HCT116 (cell line): ENCODE measurements around the gene GPR150. TPM values are rescaled to one million over a fixed set of nuclear protein-coding genes. Genes with fewer than 3 reads are reported as not detected.

Experiments used
- ATAC-seq: fragments of 200-7000 bp; cut with Tn5 transposase; 2 replicates; pipeline ENCODE4 v1.9.1; 2020; ENCODE audit warnings: mild to moderate bottlenecking, moderate library complexity
- BruUV-seq: library from RNA; stranded (reverse); fragments of 400-500 nt; replicated peaks from 2 replicates; lab custom pipeline; 2021; lab: Mats Ljungman, UMichigan
- CTCF ChIA-PET: fragments of 300-600 bp; sonication (Branson Sonifier 250); formaldehyde crosslinking; loops from one replicate; lab custom pipeline; 2021; ENCODE audit warnings: antibody characterized with exemption; lab: Charles Lee
- POLR2A ChIA-PET: fragments of 300-600, 350-600 bp; sonication (Branson Sonifier 250); formaldehyde crosslinking; loops from one replicate; lab custom pipeline; 2021; ENCODE audit warnings: antibody characterized with exemption; lab: Charles Lee
- RAD21 ChIA-PET, 2 experiments: fragments of 300-600 bp; sonication (Branson Sonifier 250); formaldehyde crosslinking; loops; one replicate each; lab custom pipeline; 2023; ENCODE audit warnings: low total read pairs in 2 of 2; ENCODE audit not compliant: uncharacterized antibody in 2 of 2, unreplicated experiment in 2 of 2, low non-redundant PET in 1 of 2; lab: Charles Lee
- DNase-seq: peaks from one replicate; pipeline ENCODE4 v3.0.0-alpha.2; 2010; ENCODE audit warnings: low read depth, low spot score
- H2AFZ ChIP-seq: fragments of 200-600 bp; shearing (Covaris generic), sonication (generic); 2 replicates; pipeline ENCODE4 v1.6.1; 2017; ENCODE audit warnings: low read depth, mixed run types, mixed read lengths, antibody characterized with exemption, low read length; ENCODE audit not compliant: poor library complexity, severe bottlenecking
- H3K27ac ChIP-seq: 2 replicates; pipeline ENCODE4 v1.5.1; 2012; ENCODE audit warnings: low read depth, low read length
- H3K27me3 ChIP-seq: fragments of 200-600 bp; sonication (generic); 2 replicates; pipeline ENCODE4 v1.6.1; 2016; ENCODE audit warnings: mixed run types, low read length, mixed read lengths; ENCODE audit not compliant: insufficient read depth
- H3K36me3 ChIP-seq, 2 experiments: fragments of 200-500 bp in 1 of 2; fragments of 200-600 bp in 1 of 2; sonication (Bioruptor generic) in 1 of 2; sonication (generic) in 1 of 2; 2 replicates each; pipeline versions ENCODE4 v1.5.1 to v1.6.1; 2014 to 2016; ENCODE audit warnings: low read length in 2 of 2, inconsistent platforms in 1 of 2, mixed read lengths in 1 of 2, mixed run types in 1 of 2; ENCODE audit not compliant: insufficient read depth in 2 of 2, control insufficient read depth in 1 of 2
- H3K4me1 ChIP-seq, 2 experiments: fragments of 200-600 bp in 1 of 2; sonication (generic) in 1 of 2; 2 replicates each; pipeline versions ENCODE4 v1.5.1 to v1.6.1; 2012 to 2017; ENCODE audit warnings: low read length in 2 of 2, inconsistent platforms in 1 of 2, mild to moderate bottlenecking in 1 of 2, mixed read lengths in 1 of 2, mixed run types in 1 of 2, moderate library complexity in 1 of 2; ENCODE audit not compliant: insufficient read depth in 2 of 2, control insufficient read depth in 1 of 2
- H3K4me2 ChIP-seq: fragments of 200-600 bp; sonication (generic); 2 replicates; pipeline ENCODE4 v1.6.1; 2017; ENCODE audit warnings: mixed run types, low read length, mixed read lengths
- H3K4me3 ChIP-seq, 2 experiments: fragments of 200-600 bp in 1 of 2; sonication (generic) in 1 of 2; replicated peaks in 1 of 2; 2 replicates each; pipeline ENCODE4 v1.5.1; 2011 to 2016; ENCODE audit warnings: low read length in 2 of 2, control low read depth in 1 of 2, low read depth in 1 of 2, mild to moderate bottlenecking in 1 of 2, mixed read lengths in 1 of 2, mixed run types in 1 of 2
- H3K79me2 ChIP-seq: fragments of 200-600 bp; sonication (generic); 2 replicates; pipeline ENCODE4 v1.6.1; 2017; ENCODE audit warnings: mild to moderate bottlenecking, mixed run types, low read length, moderate library complexity, mixed read lengths; ENCODE audit not compliant: insufficient read depth
- H3K9ac ChIP-seq: fragments of 200-600 bp; sonication (generic); 2 replicates; pipeline ENCODE4 v1.6.1; 2016; ENCODE audit warnings: low read length, mixed read lengths
- H3K9me2 ChIP-seq: fragments of 200-600 bp; sonication (generic), shearing (Covaris generic); 2 replicates; pipeline ENCODE4 v1.6.1; 2017; ENCODE audit warnings: mixed run types, mild to moderate bottlenecking, moderate library complexity; ENCODE audit not compliant: insufficient read depth
- H3K9me3 ChIP-seq, 2 experiments: fragments of 200-500 bp in 1 of 2; fragments of 200-600 bp in 1 of 2; sonication (Bioruptor generic) in 1 of 2; sonication (generic) in 1 of 2; 2 replicates each; pipeline ENCODE4 v1.6.1; 2014 to 2017; ENCODE audit warnings: low read length in 2 of 2, mixed read lengths in 2 of 2, inconsistent platforms in 1 of 2, low read depth in 1 of 2, mild to moderate bottlenecking in 1 of 2, mixed run types in 1 of 2, moderate library complexity in 1 of 2; ENCODE audit not compliant: control insufficient read depth in 1 of 2, insufficient read depth in 1 of 2
- H4K20me1 ChIP-seq: fragments of 200-600 bp; sonication (generic), shearing (Covaris generic); 2 replicates; pipeline ENCODE4 v1.6.1; 2017; ENCODE audit warnings: mixed run types, mild to moderate bottlenecking, moderate library complexity; ENCODE audit not compliant: insufficient read depth
- CBX3 ChIP-seq: IDR thresholded peaks from 2 replicates; pipeline ENCODE4 v1.6.1; 2012; ENCODE audit warnings: low read depth
- CEBPB ChIP-seq: IDR thresholded peaks from 2 replicates; pipeline ENCODE4 v1.6.1; 2012; ENCODE audit warnings: low read depth
- EGR1 ChIP-seq: IDR thresholded peaks from 2 replicates; pipeline ENCODE4 v1.6.1; 2012; ENCODE audit warnings: low read depth
- ELF1 ChIP-seq: IDR thresholded peaks from 2 replicates; pipeline ENCODE4 v1.6.1; 2012; ENCODE audit warnings: low read depth, borderline replicate concordance
- EZH2 ChIP-seq: fragments of 200-600 bp; sonication (generic); IDR thresholded peaks from 2 replicates; pipeline ENCODE4 v1.6.1; 2017; ENCODE audit warnings: antibody characterized with exemption, mixed run types
- EZH2phosphoT487 ChIP-seq: fragments of 200-600 bp; IDR thresholded peaks from 2 replicates; pipeline ENCODE4 v1.6.1; 2018; ENCODE audit warnings: antibody characterized with exemption, borderline replicate concordance
- FOSL1 ChIP-seq: IDR thresholded peaks from 2 replicates; pipeline ENCODE4 v1.6.1; 2012; ENCODE audit warnings: low read depth
- JUND ChIP-seq: IDR thresholded peaks from 2 replicates; pipeline ENCODE4 v1.6.1; 2012
- POLR2A ChIP-seq: IDR thresholded peaks from 2 replicates; pipeline ENCODE4 v1.7.0; 2011; ENCODE audit warnings: borderline replicate concordance; ENCODE audit not compliant: insufficient read depth, insufficient read length; ENCODE audit errors: extremely low read depth
- RAD21 ChIP-seq: IDR thresholded peaks from 2 replicates; pipeline ENCODE4 v1.6.1; 2012; ENCODE audit warnings: low read depth, mild to moderate bottlenecking
- SIN3A ChIP-seq: IDR thresholded peaks from 2 replicates; pipeline ENCODE4 v1.6.1; 2012; ENCODE audit warnings: low read depth
- SP1 ChIP-seq: IDR thresholded peaks from 2 replicates; pipeline ENCODE4 v1.6.1; 2012; ENCODE audit warnings: low read depth
- SRF ChIP-seq: IDR thresholded peaks from 2 replicates; pipeline ENCODE4 v1.6.1; 2012; ENCODE audit warnings: low read depth
- YY1 ChIP-seq: IDR thresholded peaks from 2 replicates; pipeline ENCODE4 v1.6.1; 2011; ENCODE audit warnings: low read length, low read depth, moderate library complexity, mild to moderate bottlenecking; ENCODE audit not compliant: insufficient replicate concordance; ENCODE audit errors: extremely low read depth
- ZFX ChIP-seq: fragments of 450-650 bp; IDR thresholded peaks from 2 replicates; pipeline ENCODE4 v1.6.1; 2017
- intact Hi-C: fragments of 100-400 bp; cut with micrococcal nuclease; formaldehyde crosslinking; loops from 2 replicates; pipeline ENCODE4 v1.10.0; 2022
- total RNA-seq: library from RNA; stranded (reverse); gene quantifications from one replicate; pipeline ENCODE4 v1.2.1, GENCODE V29; 2021; ENCODE audit not compliant: unreplicated experiment
- TF ChIP-seq, protein P1 (sequence below): IDR thresholded peaks from 2 replicates; pipeline ENCODE4 v1.6.1; 2011; ENCODE audit warnings: mild to moderate bottlenecking, low read length, moderate library complexity; ENCODE audit not compliant: insufficient replicate concordance; ENCODE audit errors: extremely low read depth
- TF ChIP-seq, protein P2 (sequence below): IDR thresholded peaks from 2 replicates; pipeline ENCODE4 v1.6.1; 2012
- TF ChIP-seq, protein P3 (sequence below): IDR thresholded peaks from 2 replicates; pipeline ENCODE4 v1.6.1; 2012
- TF ChIP-seq, protein P4 (sequence below), 3 experiments: fragments of 200-600 bp in 1 of 3; sonication (generic) in 1 of 3; IDR thresholded peaks in 2 of 3; conservative IDR thresholded peaks in 1 of 3; 2 replicates each; pipeline ENCODE4 v1.5.1; 2012 to 2017; ENCODE audit warnings: low read depth in 2 of 3, low read length in 2 of 3, antibody characterized with exemption in 1 of 3, borderline replicate concordance in 1 of 3, control low read depth in 1 of 3, mild to moderate bottlenecking in 1 of 3, mixed read lengths in 1 of 3, mixed run types in 1 of 3, moderate library complexity in 1 of 3; ENCODE audit not compliant: insufficient read depth in 1 of 3

Gene GPR150
- total RNA-seq, 1 experiment from 2014 or later = not detected

DNA sequence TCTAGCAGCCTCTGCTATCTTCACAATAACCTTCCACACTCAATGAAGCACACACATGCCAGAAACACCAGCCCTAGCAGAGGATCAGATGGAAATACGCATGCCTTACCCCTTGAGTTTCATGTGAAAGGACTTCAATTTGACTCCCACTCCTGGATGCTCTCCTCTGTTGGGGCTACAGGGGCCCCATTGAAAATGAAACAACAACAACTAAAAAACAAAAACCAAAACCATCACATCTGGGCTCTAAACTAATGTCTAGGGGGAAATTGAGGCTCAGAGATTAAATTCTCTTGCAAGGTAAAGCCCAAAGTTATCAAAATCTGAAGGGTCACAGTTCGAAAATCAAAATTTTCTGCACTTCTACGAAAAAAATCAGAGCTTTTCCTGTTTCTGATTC is 18.7 kb downstream of the GPR150 start:
- no peaks in the 10 kb centered on the region for H3K27me3 ChIP-seq
- TF ChIP-seq, protein P1, sequence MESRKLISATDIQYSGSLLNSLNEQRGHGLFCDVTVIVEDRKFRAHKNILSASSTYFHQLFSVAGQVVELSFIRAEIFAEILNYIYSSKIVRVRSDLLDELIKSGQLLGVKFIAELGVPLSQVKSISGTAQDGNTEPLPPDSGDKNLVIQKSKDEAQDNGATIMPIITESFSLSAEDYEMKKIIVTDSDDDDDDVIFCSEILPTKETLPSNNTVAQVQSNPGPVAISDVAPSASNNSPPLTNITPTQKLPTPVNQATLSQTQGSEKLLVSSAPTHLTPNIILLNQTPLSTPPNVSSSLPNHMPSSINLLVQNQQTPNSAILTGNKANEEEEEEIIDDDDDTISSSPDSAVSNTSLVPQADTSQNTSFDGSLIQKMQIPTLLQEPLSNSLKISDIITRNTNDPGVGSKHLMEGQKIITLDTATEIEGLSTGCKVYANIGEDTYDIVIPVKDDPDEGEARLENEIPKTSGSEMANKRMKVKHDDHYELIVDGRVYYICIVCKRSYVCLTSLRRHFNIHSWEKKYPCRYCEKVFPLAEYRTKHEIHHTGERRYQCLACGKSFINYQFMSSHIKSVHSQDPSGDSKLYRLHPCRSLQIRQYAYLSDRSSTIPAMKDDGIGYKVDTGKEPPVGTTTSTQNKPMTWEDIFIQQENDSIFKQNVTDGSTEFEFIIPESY = no peak
- TF ChIP-seq FOSL1 (no peak), RAD21 (no peak), ZFX (no peak), POLR2A (no peak), EZH2phosphoT487 (no peak), SP1 (no peak), ELF1 (no peak), CBX3 (no peak), EZH2 (no peak), EGR1 (no peak), SRF (no peak), CEBPB (no peak), SIN3A (no peak), JUND (no peak), YY1 (no peak)
- TF ChIP-seq, protein P2, sequence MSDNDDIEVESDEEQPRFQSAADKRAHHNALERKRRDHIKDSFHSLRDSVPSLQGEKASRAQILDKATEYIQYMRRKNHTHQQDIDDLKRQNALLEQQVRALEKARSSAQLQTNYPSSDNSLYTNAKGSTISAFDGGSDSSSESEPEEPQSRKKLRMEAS = no peak
- TF ChIP-seq, protein P3, sequence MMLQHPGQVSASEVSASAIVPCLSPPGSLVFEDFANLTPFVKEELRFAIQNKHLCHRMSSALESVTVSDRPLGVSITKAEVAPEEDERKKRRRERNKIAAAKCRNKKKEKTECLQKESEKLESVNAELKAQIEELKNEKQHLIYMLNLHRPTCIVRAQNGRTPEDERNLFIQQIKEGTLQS = no peak
- TF ChIP-seq, protein P4, sequence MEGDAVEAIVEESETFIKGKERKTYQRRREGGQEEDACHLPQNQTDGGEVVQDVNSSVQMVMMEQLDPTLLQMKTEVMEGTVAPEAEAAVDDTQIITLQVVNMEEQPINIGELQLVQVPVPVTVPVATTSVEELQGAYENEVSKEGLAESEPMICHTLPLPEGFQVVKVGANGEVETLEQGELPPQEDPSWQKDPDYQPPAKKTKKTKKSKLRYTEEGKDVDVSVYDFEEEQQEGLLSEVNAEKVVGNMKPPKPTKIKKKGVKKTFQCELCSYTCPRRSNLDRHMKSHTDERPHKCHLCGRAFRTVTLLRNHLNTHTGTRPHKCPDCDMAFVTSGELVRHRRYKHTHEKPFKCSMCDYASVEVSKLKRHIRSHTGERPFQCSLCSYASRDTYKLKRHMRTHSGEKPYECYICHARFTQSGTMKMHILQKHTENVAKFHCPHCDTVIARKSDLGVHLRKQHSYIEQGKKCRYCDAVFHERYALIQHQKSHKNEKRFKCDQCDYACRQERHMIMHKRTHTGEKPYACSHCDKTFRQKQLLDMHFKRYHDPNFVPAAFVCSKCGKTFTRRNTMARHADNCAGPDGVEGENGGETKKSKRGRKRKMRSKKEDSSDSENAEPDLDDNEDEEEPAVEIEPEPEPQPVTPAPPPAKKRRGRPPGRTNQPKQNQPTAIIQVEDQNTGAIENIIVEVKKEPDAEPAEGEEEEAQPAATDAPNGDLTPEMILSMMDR (IDR thresholded peaks at IDR 0.05 in 2 of 3, conservative IDR thresholded peaks at IDR 0.05 in 1 of 3; ENCODE audit: borderline replicate concordance in 1 of 3, insufficient read depth in 1 of 3, low read depth in 2 of 3, low read length in 2 of 3) = no peak
- TF ChIP-seq, all 23 proteins: peak for 0
- intact Hi-C loops = no loop called here
- BruUV-seq = no TSS peak
- H3K4me1 ChIP-seq = no peaks in the 10 kb centered on the region
- no peaks in the 10 kb centered on the region for H3K79me2 ChIP-seq
- H2AFZ ChIP-seq = no peak overlapping the region
- H3K9me3 ChIP-seq = no peaks in the 10 kb centered on the region
- H3K9ac ChIP-seq = no peak overlapping the region
- no peaks in the 10 kb centered on the region for H4K20me1 ChIP-seq
- ATAC-seq (no peak), DNase-seq (no peak)
- POLR2A ChIA-PET = no interaction called here
- H3K9me2 ChIP-seq = no peaks in the 10 kb centered on the region
- CTCF ChIA-PET = no interaction called here
- RAD21 ChIA-PET = no interaction called here
- H3K4me3 ChIP-seq = no peak overlapping the region
- no peak overlapping the region for H3K27ac ChIP-seq
- H3K36me3 ChIP-seq = no peaks in the 10 kb centered on the region
- no peak overlapping the region for H3K4me2 ChIP-seq
